Fibroblast of the conjunctiva (primary cell): ENCODE results near the gene ARHGEF37.
A peak's percentile ranks its signal among the peaks of the same experiment; 100 is the strongest.

ENCODE experiments used
- DNase-seq: peaks from one replicate; pipeline ENCODE4 v3.0.0-alpha.2; 2010; ENCODE audit warnings: low read depth

The ARHGEF37 gene

GRCh38 chr5:149629421-149629820, 48.1 kb downstream of the ARHGEF37 start:
- DNase-seq: no peak

GRCh38 chr5:149630337-149630736, 49.0 kb downstream of the ARHGEF37 start:
- no peak for DNase-seq

GRCh38 chr5:149631506-149631905, 50.2 kb downstream of the ARHGEF37 start:
- no peak for DNase-seq

- no peak for DNase-seq
These were observed 51.3 kb downstream of the ARHGEF37 start for GRCh38 chr5:149632311-149633251.

GRCh38 chr5:149633476-149634350, 52.4 kb downstream of the ARHGEF37 start:
- no peak for DNase-seq

GRCh38 chr5:149635394-149635793, 54.1 kb downstream of the ARHGEF37 start:
- no peak for DNase-seq

GRCh38 chr5:149636191-149636860, 55.0 kb downstream of the ARHGEF37 start:
- DNase-seq: no peak

GRCh38 chr5:149636861-149637246, 55.6 kb downstream of the ARHGEF37 start:
- peak; percentile 44 for DNase-seq

- DNase-seq: no peak
These were observed 56.8 kb downstream of the ARHGEF37 start for GRCh38 chr5:149638136-149638535.

GRCh38 chr5:149638546-149639241, 57.4 kb downstream of the ARHGEF37 start:
- DNase-seq: no peak

- no peak for DNase-seq
These were observed 58.4 kb downstream of the ARHGEF37 start for GRCh38 chr5:149639737-149640136.

GRCh38 chr5:149640350-149640999, 59.2 kb downstream of the ARHGEF37 start:
- DNase-seq: no peak

GRCh38 chr5:149641000-149641576, 59.8 kb downstream of the ARHGEF37 start:
- DNase-seq: peak; percentile 70

- DNase-seq: no peak
These were observed 60.3 kb downstream of the ARHGEF37 start for GRCh38 chr5:149641600-149641999.

GRCh38 chr5:149643781-149644180, 62.5 kb downstream of the ARHGEF37 start:
- DNase-seq: no peak

- DNase-seq: no peak
These were observed 63.3 kb downstream of the ARHGEF37 start for GRCh38 chr5:149644629-149645028.

- DNase-seq: no peak
These were observed 63.9 kb downstream of the ARHGEF37 start for GRCh38 chr5:149645236-149645635.

- DNase-seq: no peak
These were observed 64.4 kb downstream of the ARHGEF37 start for GRCh38 chr5:149645725-149646124.

- DNase-seq: no peak
These were observed 65.3 kb downstream of the ARHGEF37 start for GRCh38 chr5:149646564-149646963.

GRCh38 chr5:149647334-149647733, 66.0 kb downstream of the ARHGEF37 start:
- DNase-seq: no peak
